ENCODE measurements around the gene CYBC1.
"Not testable (repeated sequence)": the region's sequence is repeated elsewhere in the genome, so short reads cannot be mapped to it uniquely, and the experiment has no call there.

CYBC1 gene

GRCh38 chr17:82414548-82415281, 35.8 kb downstream of the CYBC1 start:
- DNase-seq, result peak; percentile 86

GRCh38 chr17:82412535-82413520, 37.7 kb downstream of the CYBC1 start:
- peak; percentile 79 for DNase-seq
- H3K4me3 ChIP-seq (ENCODE audit: low read depth, low read length), result peak overlapping the region; percentile 20
- H3K9me3 ChIP-seq, result no peaks in the 10 kb centered on the region
- peaks cover 12% of the 10 kb centered on the region for H3K4me1 ChIP-seq
- TF ChIP-seq CTCF (IDR thresholded peaks at IDR 0.05; ENCODE audit: low read depth, low read length), result no peak
- H3K36me3 ChIP-seq, result no peaks in the 10 kb centered on the region; the same call in 1 of the 2 replicates
- H3K27me3 ChIP-seq, result no peaks in the 10 kb centered on the region

More at GRCh38 chr17:82414548-82415281, 35.8 kb downstream of the CYBC1 start:
- Histone ChIP-seq H3K36me3 (no peaks in the 10 kb centered on the region; the same call in 1 of the 2 replicates), H3K9me3 (no peaks in the 10 kb centered on the region), H3K27me3 (no peaks in the 10 kb centered on the region), H3K4me3 (ENCODE audit: low read depth, low read length) (no peak overlapping the region), H3K4me1 (peaks cover 12% of the 10 kb centered on the region)
- TF ChIP-seq CTCF (IDR thresholded peaks at IDR 0.05; ENCODE audit: low read depth, low read length), result peak; percentile 82

- H3K4me1 ChIP-seq, result peaks cover 12% of the 10 kb centered on the region
- not testable (repeated sequence) for DNase-seq; H3K4me3 ChIP-seq (ENCODE audit: low read depth, low read length); H3K36me3 ChIP-seq; H3K9me3 ChIP-seq; H3K27me3 ChIP-seq
These were observed 38.5 kb downstream of the CYBC1 start for GRCh38 chr17:82412081-82412480.

GRCh38 chr17:82411396-82412053, 39.0 kb downstream of the CYBC1 start:
- peaks cover 12% of the 10 kb centered on the region for H3K4me1 ChIP-seq
- H3K36me3 ChIP-seq, result no peaks in the 10 kb centered on the region; the same call in 1 of the 2 replicates

GRCh38 chr17:82410014-82410716, 40.4 kb downstream of the CYBC1 start:
- no peaks in the 10 kb centered on the region for H3K27me3 ChIP-seq
- H3K36me3 ChIP-seq, result no peaks in the 10 kb centered on the region; the same call in 1 of the 2 replicates
- H3K9me3 ChIP-seq, result no peaks in the 10 kb centered on the region
- DNase-seq, result no peak
- TF ChIP-seq CTCF (IDR thresholded peaks at IDR 0.05; ENCODE audit: low read depth, low read length), result no peak
- peaks cover 12% of the 10 kb centered on the region for H3K4me1 ChIP-seq
- H3K4me3 ChIP-seq (ENCODE audit: low read depth, low read length), result no peak overlapping the region

More at GRCh38 chr17:82411396-82412053, 39.0 kb downstream of the CYBC1 start:
- H3K4me3 ChIP-seq (ENCODE audit: low read depth, low read length), result no peak overlapping the region
- DNase-seq, result no peak
- TF ChIP-seq CTCF (IDR thresholded peaks at IDR 0.05; ENCODE audit: low read depth, low read length), result no peak
- no peaks in the 10 kb centered on the region for H3K9me3 ChIP-seq
- H3K27me3 ChIP-seq, result no peaks in the 10 kb centered on the region

- H3K4me1 ChIP-seq, result peaks cover 12% of the 10 kb centered on the region
These were observed 41.6 kb downstream of the CYBC1 start for GRCh38 chr17:82408938-82409318.

More at GRCh38 chr17:82408938-82409318, 41.6 kb downstream of the CYBC1 start:
- Histone ChIP-seq H3K9me3 (no peaks in the 10 kb centered on the region), H3K27me3 (no peaks in the 10 kb centered on the region), H3K4me3 (ENCODE audit: low read depth, low read length) (no peak overlapping the region), H3K36me3 (no peaks in the 10 kb centered on the region; the same call in 1 of the 2 replicates)
- TF ChIP-seq CTCF (IDR thresholded peaks at IDR 0.05; ENCODE audit: low read depth, low read length), result no peak
- no peak for DNase-seq
